GM19397 (cell line): ENCODE measurements around the gene ZBTB48.
A peak's percentile ranks its signal among the peaks of the same experiment; 100 is the strongest.
"Not testable (repeated sequence)": the region's sequence is repeated elsewhere in the genome, so short reads cannot be mapped to it uniquely, and the experiment has no call there.

Source experiments
- ATAC-seq: cut with Tn5 transposase; IDR thresholded peaks from one replicate; pipeline ENCODE4 v1.9.1; 2021; ENCODE audit warnings: mild to moderate bottlenecking, moderate library complexity; ENCODE audit not compliant: unreplicated experiment

The ZBTB48 gene

DNA sequence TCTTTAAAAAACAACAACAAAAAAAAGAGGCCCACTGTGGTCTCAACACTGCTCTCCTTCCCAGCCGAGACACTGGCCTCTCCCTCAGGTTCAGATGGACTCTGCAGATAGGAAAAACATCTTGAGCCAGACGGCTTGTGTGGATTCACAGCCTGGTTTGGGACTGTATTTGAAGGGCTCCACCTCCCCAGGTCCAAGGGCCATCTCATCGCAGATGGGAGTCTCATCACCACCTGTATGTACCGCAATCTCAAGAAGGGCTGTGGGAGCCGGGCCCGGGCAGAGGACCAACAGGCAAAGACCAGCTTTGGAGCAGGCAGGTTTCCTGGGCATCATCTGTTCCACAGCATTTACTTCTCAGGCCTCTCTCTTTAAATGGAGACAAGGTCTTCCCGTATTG lies 10.3 kb downstream of the ZBTB48 start:
- no peak for ATAC-seq

DNA sequence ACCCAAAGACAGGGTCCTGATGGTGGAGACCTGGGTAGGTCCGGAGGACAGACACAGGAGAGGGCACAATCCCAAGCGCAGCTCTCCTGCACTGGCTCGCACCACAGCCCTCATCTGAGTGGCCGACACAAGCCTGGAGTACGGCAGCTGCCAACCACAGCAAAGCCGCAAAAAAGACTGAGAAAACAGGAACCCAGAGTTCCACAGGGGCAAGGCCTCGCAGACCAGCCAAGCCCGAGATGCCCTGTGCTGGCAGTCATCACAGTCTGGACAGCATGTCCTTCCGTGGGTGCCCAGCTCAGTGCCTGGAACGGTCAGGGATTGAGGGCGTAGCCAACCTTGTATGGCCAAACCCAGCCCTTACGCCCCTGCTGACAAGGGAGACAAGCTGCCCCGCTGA lies 11.4 kb downstream of the ZBTB48 start:
- no peak for ATAC-seq

DNA sequence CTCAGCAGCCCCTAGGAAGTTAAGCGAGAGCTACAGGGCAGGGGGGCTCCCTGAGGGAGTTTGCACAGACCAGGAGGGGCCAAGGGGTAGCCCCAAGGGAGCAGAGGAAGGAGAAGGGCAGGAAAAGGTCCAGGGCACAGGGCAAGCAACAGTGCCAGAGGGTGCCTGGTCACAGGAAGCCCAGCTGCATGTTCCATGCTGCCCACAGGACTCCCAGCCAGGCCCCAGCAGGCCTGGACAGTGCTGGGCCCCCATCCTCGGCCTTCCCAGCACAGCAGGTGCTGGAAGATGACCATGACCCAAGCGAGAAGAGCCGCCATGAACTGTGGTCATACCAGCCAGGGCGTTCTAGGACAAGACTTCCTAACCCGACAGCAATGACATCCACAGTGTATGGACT lies 11.8 kb downstream of the ZBTB48 start:
- ATAC-seq: no peak

DNA sequence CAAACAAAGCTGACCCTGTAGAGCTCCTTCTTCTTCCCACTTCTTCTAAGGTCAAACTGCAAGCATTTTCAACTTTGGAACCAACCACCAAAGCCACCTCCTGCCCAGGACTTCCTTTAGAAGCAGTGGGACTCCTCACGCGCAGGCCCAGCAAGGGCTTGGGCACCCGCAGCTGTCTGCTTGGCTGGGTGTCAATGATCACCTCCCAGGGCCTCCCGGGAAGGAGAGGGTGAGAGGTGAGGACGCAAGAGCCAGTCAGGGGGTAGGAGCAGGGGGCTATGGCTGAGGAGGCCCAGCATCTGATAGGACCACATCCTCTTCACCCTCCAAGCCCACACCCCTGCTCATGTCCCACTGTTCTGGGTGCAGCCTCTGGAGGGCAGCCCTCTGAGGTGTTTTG lies 12.6 kb downstream of the ZBTB48 start:
- no peak for ATAC-seq

DNA sequence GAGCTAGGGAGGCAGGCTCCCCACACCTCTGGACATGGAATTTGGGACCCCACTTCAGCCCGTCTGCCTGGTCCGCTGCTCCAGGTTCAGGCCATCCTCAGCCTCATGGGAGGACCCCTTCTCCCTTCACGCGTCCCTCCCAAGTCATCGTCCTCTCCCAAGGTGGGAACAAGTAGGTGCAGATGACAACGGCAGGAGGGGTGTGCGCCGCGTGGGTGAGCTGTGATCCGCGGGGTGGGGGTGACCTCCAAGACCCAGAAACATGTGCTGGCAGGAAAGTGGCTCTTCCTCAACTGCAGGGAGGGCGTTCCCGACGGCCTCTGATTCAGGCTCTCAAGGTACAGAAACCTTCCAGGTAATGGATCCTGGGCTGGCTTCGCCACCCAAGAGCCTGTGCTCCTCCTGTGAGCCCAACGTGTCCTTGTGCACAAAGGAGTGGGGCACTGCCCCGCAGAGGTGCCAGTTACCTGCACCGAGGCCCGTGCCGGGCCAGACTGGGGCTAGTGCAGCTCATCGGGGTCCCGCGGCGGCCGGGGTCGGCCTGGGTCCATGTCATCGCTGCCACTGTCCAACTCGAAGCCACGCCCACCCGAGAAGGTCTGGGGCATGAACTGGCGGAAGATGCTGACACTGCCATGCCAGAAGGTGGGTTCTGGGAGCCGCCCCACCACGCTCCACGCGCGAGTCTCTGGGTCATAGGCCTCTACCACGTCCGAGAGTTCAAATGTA lies 13.2 kb downstream of the ZBTB48 start:
- no peak for ATAC-seq

DNA sequence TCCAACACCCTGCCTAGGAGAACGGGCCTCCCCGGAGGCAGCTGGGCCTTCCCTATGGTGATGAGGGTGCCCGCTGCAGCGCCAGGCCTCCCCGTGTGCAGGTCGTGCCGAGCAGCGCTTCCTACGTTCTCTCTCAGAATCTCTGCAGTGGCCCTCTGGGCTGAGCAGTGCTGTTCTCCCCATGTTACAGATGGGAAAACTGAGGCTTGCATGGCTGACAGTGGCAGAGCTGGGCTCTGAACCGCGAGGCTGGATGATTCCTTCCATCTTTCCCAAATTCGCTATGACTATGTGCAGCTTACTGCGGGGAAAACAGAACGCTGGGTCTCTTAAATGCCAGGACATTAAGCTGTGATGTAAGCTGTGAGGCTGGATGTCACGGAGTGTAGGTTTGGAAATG lies 14.0 kb downstream of the ZBTB48 start:
- no peak for ATAC-seq

DNA sequence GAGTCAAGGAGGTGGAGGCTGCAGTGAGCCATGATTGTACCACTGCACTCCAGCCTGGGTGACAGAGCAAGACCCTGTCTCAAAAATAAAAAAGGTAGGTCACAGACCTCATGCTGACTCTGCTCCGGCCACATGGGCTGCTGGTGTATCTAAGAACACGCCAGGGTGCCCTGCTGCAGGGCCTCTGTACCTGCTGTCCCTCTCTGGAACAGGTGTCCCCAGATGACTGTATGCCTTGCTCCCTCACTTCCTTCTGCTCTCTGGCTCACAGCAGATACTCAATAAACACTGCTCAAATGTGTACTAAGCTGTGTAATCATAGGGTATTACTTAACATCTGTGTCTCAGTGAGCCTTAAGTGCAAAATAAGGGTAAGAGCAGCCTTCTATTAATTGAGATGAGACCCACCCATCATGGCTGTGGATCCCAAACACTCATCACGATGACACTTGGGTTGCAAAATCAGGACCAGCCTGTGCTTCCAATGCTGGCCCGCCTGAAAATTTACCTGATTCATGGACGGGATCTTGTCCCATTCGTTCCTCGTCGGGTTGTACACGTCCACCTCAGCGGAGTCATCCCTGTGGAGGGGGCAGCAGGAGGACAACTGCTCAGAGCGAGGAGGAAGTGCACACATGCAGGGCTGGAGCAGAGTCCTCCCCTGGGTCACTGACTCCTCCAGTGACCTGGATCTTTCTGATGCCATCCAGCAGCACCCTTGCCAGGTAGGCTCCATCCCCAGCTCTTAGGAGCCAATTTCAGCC lies 15.4 kb downstream of the ZBTB48 start:
- ATAC-seq: no peak

DNA sequence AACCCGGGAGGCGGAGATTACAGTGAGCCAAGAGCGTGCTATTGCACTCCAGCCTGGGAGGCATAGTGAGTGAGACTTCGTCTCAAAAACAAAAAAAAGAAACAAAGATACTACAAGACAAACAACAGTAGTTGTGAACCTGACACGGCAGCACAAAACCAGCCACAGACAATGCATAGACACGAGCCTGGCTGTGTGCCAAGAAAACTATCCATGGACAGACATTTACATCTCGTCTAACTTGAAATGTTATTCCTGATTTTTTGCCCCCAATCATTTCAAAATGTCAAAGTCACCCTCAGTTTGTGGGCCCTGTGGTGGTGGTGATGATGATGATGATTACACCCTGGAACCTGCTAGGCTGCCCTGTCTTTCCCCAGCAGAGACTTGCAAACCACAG lies 16.6 kb downstream of the ZBTB48 start:
- ATAC-seq: no peak

DNA sequence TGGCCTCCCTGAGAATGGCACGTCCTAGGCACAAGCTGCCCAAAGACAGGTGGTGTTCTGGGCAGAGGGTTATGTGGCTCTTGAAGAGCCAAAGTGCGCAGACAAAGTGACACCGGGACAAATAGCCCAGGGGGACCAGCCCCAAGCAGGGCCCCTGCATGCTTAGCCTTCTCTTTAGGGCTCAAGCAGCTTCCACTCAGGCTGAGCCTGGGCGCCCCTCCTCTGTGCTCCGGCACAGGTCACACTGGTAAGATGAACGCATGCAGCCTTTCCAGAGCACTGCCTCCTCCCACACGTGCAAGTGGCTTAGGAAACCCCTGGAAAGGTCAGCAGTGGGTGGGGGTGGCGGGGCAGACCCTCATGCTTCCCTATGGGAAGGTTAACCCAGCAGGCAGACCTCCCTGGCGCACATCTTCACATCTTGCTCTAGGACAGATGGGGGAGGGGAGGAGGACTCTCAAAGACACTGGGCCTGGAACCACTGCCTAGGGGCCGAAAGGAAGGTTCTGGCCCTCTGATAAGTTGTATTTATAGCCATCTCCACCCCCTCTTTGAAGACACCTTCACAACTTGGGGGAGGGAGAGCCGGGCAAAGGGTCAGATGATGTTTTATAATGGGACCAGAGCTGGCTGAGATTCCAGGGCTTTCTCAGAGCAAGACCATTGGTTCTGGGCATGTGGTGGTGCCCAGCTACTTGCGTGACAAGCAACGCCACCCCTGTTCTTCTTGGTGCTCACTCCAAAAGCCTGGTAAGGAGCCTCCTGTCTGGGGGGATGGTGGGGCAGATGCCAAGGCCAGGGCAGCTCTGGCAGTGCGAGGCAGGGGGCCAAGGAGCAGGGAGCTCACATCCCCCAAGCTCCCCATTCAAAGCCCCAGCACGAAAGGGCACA lies 17.3 kb downstream of the ZBTB48 start:
- no peak for ATAC-seq

DNA sequence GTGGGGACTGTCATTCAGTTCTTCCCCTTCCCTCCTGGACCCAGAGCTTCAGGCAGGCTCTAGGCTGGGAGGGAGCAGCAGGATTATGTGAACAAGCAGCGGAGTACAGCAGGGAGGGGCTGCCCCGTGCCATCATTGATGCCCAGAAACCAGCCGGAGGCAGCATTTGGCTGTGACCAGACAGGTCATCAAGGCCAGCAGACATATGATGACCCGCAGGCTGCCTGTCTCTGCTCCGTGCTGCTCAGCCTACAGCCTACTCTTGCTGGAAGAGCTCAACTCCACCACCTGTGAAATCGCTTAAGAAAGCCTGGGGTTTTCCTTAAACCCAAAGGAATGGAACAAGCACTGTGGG lies 18.0 kb downstream of the ZBTB48 start:
- no peak for ATAC-seq

DNA sequence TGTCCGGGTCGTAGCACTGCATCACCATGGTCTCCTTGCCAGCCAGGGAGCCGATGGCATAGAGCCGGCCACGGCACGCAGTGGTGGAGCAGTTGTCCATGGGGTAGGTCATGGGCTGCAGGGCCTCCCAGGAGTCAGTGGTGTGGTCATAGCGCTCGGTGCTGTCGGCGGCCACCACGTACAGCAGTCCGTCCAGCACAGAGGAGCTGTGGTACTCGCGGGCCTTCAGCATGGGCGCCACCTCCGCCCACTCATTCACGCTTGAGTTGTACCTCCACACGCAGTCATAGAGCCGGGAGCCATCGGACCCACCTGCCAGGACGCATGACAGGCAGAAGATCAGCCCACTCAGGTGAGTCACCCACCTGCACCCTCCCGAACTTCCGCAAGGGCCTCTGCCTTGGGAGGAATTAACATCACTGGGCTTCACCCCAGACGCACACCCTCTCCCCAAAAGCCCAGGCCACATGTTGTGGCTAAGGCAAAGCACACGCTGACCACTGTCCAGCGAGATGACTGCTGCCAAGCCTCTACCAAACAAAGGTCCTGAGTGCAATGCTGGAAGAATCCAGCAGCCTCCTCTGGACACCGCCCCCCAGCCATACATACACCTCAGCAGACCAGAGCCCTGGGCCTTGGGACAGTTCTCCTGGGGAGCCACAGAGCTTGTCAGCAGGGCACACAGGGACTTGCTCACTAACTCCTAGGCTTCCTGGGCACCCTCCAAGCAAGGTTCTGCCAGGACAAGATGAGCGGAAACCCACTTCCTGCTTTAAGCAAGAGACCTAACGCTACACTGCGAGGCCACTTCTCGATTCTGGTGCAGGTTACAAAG lies 19.6 kb downstream of the ZBTB48 start:
- no peak for ATAC-seq

DNA sequence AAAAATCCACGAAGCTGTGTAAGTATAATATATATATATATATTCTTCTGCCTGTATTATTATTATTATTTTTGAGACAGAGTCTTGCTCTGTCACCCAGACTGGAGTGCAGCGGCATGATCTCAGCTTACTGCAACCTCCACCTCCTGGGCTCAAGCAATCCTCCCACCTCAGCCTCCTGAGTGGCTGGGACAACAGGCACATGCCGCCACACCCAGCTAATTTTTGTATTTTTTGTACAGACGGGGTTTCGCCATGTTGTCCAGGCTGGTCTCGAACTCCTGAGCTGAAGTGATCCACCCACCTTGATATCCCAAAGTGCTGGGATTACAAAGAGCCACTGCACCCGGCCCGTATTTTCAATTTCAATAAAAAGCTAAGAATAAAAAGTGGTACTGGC lies 20.2 kb downstream of the ZBTB48 start:
- ATAC-seq: not testable (repeated sequence)

DNA sequence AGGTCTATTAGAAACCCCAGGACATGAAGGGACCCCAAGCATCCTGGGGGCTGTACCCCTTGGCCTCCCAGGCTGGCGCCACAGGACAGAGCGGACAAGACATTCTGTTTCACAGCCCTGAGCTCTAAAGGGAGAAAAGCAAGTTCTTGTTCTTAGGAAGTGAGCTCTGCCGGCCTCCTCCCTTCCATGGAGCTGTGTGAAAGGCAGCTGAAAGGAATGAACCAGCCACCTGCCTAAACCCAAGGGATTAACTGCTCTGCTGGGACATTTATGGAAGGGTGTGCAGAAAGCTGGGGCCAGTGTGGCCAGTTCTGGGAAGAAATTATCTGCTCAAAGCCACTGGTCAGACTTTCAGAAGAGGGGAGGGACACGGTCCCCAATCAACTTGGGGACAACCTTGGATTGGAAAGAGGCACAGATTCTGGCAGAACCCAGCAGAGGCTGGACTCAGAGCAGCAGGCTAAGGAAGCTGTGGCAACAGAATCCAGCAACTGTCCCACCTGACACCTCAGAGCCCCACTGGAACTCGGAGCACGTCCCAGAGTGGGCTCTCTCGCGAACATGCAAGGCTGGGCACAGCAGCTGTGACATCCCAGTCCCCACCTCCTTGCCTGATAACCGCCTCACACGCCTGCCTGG lies 20.7 kb downstream of the ZBTB48 start:
- ATAC-seq: no peak

DNA sequence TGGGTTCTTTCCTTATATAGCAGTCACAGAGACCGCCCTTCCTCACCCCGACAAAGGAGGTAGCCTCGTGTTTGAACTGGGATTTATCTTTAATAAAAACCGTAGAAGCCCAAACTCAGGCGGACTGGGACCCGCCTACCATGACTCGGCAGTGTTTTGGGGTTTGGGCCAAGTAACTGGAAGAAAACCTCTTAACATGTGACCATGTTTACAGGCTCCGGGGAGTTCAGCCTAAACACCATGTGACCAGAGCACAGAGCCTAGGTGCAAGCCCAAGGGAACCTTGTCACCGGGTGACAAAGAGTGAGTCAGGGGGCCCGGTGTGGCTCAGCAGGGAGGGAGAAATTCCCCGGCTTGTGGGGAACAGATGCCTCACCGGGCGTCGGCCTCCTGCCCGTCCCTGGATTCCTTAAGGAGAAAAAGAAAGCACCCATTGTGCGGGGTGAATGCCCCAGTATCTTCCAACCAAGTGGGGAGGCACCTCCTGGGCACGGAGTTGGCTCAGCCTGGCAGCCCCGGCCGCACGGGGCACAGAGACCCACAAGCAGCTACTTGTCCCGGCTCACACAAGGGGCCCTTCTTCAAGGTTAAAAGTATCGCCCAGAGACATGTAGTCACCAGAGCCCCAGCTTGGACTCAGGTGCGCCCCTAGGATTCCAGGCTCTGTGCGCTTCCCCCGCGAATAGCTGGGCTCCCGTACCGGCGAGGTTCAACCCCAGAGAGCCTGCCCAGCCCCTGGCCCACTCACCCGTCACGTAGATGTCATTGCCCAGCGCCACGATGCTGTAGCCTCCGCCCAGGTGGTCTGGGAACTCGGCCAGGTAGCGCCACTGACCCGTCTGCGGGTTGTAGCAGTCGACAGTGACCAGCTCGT lies 21.5 kb downstream of the ZBTB48 start:
- no peak for ATAC-seq

DNA sequence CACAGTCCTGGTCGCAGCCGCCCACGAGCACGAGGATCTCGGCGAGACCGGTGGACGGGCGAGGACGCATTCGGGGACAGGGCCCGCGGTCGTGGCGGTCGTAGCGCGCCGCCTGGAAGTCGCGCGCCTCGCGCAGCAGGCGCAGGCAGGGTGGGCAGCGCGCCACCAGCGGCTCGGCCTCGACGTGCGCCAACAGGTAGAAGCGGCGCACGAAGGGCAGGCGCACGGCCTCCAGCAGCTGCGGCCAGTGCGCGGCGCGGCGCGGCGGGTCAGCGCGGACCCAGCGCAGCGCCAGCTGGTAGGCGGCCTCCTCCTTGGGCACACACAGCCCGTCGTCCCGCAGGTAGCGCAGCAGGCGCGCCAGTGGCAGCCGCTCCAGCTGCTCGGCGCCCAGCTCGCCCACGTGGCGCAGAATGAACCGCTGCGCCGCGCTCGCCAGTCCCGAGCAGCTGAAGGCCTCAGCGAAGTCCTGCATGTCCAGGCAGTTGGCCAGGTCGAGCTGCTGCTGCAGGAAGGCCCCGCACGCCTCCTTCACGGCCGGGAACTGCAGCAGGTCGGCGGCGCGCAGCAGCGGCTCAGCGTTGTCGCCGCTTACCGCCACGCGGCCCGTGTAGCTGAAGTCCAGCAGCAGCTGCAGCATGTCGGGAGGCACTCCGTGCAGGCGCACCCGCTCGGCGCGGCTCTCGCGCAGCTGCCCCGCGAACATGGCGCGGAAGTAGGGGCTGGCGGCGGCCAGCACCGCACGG lies 22.3 kb downstream of the ZBTB48 start:
- peak; percentile 12 for ATAC-seq

DNA sequence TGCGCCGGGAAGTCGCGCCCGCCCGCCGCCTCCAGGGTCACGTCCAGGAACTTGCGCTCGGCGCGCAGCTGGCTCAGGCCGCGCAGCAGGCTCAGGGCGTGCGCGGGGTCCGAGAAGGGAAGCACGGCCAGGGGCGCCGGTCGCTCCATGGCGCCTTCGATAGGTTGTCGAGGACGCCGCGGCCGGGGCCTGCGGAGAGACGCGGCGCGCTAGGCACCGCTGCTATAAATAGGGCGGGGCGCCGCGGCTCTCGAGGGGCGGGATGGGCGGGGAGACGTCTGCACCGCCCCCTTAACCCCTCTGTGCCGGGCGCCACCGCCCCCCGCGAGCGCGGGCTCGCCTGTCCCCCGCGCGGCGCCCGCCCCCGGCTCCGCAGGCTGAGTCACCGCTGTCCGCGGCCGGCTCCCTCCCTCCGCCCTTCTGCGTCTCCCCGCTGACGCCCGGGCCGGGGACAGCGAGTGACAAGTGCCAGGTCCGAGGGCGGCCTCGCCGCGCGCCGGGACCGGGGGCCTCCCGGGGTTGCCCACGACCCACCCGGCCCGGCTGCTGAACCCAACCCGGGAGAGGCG lies 23.0 kb downstream of the ZBTB48 start, which contains the start of gene KLHL21:
KLHL21 (minus strand) TSS at position 201 of the 569 bp plus-strand sequence; CDS start at position 149, 52 bp downstream.
- peak; percentile 51 for ATAC-seq

DNA sequence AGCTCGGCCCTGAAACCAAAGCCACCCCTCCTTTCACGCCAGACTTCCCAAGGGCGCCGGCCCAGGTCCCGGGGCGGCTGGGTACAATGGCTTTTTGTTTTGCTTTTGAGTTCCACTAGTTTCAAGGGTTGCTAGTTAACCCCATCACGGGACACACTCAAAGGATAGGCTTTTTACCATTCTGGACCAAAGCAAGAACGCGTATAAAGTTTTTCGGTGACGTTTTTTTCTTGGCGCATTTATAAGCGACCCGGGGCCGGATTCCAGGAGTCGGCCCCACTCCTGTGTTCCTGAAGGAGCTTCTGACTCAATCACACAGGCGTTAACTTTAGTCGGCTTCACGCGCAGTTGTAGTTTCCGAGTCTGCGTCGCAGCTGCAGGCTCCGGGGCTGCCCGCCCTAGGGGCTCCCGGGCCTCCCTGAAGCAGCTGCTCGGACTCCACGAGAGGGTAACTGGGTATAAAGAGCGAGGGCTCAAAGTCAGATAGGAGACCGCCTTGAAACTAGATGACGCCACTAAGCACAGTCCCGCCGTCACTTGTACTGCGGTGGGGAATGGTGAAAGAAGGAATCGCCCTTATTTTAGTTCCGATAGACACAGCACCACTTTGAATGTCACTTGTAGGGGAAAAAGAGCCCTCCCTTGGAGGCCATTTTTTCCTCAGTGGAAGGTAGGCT lies 23.6 kb downstream of the ZBTB48 start:
- peak; percentile 28 for ATAC-seq
